Uterus (tissue), 2 donors: ENCODE results near the gene SZT2.

Source experiments
- CTCF ChIP-seq, 4 experiments: fragments of 200-600 bp in 2 of 4; fragments of 450-650 bp in 2 of 4; sonication (generic) in 2 of 4; IDR thresholded peaks; one replicate each; pipeline ENCODE4 v1.5.1; 2016 to 2019; ENCODE audit warnings: antibody characterized with exemption in 4 of 4, mild to moderate bottlenecking in 2 of 4, moderate library complexity in 1 of 4
- POLR2A ChIP-seq, 2 donors: fragments of 450-650 bp; IDR thresholded peaks; one replicate each; pipeline ENCODE4 v1.6.1; 2016; ENCODE audit warnings: antibody characterized with exemption in 2 of 2, mild to moderate bottlenecking in 1 of 2, moderate library complexity in 1 of 2

GRCh38 chr1:43469932-43470331, 80.2 kb downstream of the SZT2 start:
- TF ChIP-seq CTCF (IDR thresholded peaks at IDR 0.05) (no peak), POLR2A (IDR thresholded peaks at IDR 0.05) (no peak)
